Islet of Langerhans (tissue), 1 donor: Measurements from ENCODE around the gene PDE4A.

Source experiments
- FAIRE-seq: peaks from one replicate; lab custom pipeline; 2011; peaks lifted over from hg19 to GRCh38; lab: Jason Lieb, UNC

The PDE4A gene

DNA sequence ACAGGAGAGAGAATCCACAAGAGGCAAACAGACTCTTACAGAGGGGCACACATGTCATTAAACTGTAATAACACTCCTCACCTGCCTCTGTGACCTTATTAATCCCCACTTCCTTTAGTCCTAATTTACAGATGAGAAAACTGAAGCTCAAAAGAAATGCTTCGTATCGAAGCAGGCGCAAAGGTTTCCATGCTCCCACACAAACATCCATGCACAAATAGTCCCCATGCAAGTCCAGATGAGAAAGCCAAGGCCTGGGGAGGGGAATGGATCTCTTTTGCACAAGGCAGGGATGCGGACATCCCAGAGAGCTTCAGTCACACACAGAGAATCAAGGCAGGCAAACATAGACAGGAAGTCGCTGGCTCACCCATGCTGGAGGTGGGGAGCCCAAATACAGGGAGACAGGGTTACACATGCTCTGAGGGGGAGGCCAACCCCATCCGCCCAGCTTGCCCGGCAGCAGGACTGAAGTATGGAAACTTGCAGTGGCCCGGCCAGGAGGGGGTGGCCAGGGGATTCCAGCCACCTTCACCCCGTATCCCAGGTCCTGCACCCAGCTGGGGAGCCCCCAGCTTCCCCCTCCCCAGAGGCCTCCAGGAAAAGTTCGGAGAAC, 96.4 kb downstream of the PDE4A start:
- FAIRE-seq, result no peak

DNA sequence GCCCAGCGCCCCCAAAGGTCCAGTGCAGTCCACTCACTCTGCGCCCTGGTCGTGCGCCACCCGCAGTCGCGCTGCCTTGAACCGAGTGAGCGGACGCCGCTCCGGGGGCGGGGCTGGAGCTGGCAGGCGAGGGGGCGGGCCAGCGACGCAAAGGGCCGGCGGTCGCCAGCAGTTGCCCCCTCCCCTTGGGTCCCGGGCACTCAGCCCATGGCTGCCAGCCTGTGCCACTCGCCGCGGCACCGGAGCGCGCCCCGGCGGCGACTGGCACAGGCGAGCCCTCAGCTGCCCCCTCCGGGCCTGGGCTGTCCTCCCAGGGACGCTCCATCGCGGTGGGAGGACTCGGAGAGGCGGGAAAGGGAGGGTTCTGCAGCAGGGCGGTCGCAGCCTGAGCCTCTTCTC, 97.0 kb downstream of the PDE4A start, which contains the start of gene S1PR5:
TSS of gene S1PR5 (minus strand) at position 87 of the 399 bp plus-strand sequence. CDS start 2,436 bp downstream, outside the sequence.
- FAIRE-seq, result no peak

DNA sequence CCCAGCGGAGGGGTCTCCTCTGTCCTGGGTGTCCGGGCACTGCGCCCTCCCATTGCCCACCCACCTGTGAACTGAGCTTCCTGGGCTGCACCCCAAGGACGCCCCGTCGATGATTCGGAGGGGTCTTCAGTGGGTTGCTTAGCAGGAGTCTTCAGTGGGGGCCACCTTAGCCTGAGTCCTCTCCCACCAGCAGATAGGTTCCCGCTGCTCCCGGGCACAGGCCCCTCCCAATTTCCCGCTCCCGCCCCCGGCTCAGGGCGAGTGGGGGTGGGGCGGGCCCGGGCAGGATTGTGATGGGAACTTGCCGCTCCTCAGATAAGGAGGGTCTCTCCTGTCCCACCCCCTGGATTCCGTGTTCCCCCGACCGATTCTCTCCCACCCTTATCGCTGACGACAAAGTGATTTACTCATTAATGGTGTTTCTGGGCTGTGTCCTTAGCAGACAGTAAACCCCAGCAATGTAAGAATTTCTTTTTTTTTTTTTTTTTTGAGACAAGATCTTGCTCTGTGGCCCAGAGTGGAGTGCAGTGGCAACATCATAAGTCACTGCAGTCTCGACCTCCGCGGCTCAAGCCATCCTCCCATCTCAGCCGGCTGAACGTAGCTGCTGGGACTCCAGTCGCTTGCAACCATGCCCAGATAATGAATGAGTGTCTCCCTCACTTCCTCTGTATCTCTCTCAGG, 97.6 kb downstream of the PDE4A start:
- no peak for FAIRE-seq

GRCh38 chr19:10518444-10519361, 98.4 kb downstream of the PDE4A start:
- FAIRE-seq, result no peak
